ENCODE results near the gene MACROD2. TPM values are rescaled to one million over a fixed set of nuclear protein-coding genes. Genes with fewer than 3 reads are reported as not detected.

Gene MACROD2
- total RNA-seq, 4 donors from 2014 or later, result 1.8 to 4.8 (median 2.9) TPM

- Histone ChIP-seq H3K4me1 (no peaks in the 10 kb centered on the region), H3K27ac (no peak overlapping the region), H3K27me3 (no peaks in the 10 kb centered on the region), H3K36me3 (no peaks in the 10 kb centered on the region), H3K9me3 (no peaks in the 10 kb centered on the region), H3K4me3 (no peak overlapping the region)
- 80 to 91% methylated on average over 1 of the region's 1 CpG for WGBS, 2 donors
- DNase-seq, result no peak
- no peak for TF ChIP-seq POLR2A (IDR thresholded peaks at IDR 0.05)
- TF ChIP-seq CTCF (IDR thresholded peaks at IDR 0.05), result no peak
- intact Hi-C loops (cut with DNase I), result no loop called here
Observed at GRCh38 chr20:15332711-15333160, 1337.4 kb downstream of the MACROD2 start.

- H3K27me3 ChIP-seq, result no peaks in the 10 kb centered on the region
- WGBS, 2 donors, result 83 to 89% methylated on average over 4 of the region's 4 CpGs
- H3K27ac ChIP-seq, result no peak overlapping the region
- no peaks in the 10 kb centered on the region for H3K9me3 ChIP-seq
- no peak for DNase-seq
- intact Hi-C loops (cut with DNase I), result no loop called here
- no peaks in the 10 kb centered on the region for H3K36me3 ChIP-seq
- H3K4me3 ChIP-seq, result no peak overlapping the region
- H3K4me1 ChIP-seq, result no peaks in the 10 kb centered on the region
- TF ChIP-seq CTCF (IDR thresholded peaks at IDR 0.05) (no peak), POLR2A (IDR thresholded peaks at IDR 0.05) (no peak)
Observed at GRCh38 chr20:15333170-15333569, 1337.9 kb downstream of the MACROD2 start.

GRCh38 chr20:15336011-15336410, 1340.7 kb downstream of the MACROD2 start:
- no peaks in the 10 kb centered on the region for H3K36me3 ChIP-seq
- intact Hi-C loops (cut with DNase I), result no loop called here
- H3K27me3 ChIP-seq, result no peaks in the 10 kb centered on the region
- peaks cover 0 to 7% (median 0%) of the 10 kb centered on the region in 3 donors for H3K4me1 ChIP-seq
- no peak for DNase-seq
- no peaks in the 10 kb centered on the region for H3K9me3 ChIP-seq
- H3K27ac ChIP-seq, result no peak overlapping the region
- 50 to 75% methylated on average over 2 of the region's 2 CpGs for WGBS, 2 donors
- H3K4me3 ChIP-seq, result no peak overlapping the region
- TF ChIP-seq POLR2A (IDR thresholded peaks at IDR 0.05) (no peak), CTCF (IDR thresholded peaks at IDR 0.05) (no peak)

DNA sequence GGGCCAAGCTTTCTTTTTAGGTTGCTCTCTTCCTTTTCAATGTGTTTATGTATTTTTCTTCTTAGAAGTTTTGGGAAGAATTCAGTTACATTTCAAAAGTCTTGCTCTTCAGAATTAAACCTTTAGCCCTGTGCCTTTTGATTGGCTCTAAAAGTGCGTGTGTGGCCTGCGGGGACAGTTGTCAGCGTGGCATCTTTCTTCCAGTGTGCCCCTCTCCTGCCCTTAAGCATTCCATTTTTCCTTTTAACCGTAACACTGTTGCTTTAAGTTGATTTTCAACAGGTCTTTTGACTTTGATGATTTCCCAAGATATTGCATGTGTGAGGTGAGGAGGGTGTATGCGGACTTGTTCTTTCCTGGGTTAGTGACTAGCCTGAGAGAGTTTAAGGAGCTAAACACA, 1341.2 kb downstream of the MACROD2 start:
- intact Hi-C loops (cut with DNase I), result no loop called here
- Histone ChIP-seq H3K36me3 (no peaks in the 10 kb centered on the region), H3K4me1 (peaks cover 0 to 7% (median 0%) of the 10 kb centered on the region in 3 donors), H3K9me3 (no peaks in the 10 kb centered on the region), H3K27ac (no peak overlapping the region), H3K27me3 (no peaks in the 10 kb centered on the region), H3K4me3 (no peak overlapping the region)
- 89 to 93% methylated on average over 5 of the region's 5 CpGs for WGBS, 2 donors
- no peak for DNase-seq
- no peak for TF ChIP-seq POLR2A (IDR thresholded peaks at IDR 0.05)
- TF ChIP-seq CTCF (IDR thresholded peaks at IDR 0.05), result no peak

DNA sequence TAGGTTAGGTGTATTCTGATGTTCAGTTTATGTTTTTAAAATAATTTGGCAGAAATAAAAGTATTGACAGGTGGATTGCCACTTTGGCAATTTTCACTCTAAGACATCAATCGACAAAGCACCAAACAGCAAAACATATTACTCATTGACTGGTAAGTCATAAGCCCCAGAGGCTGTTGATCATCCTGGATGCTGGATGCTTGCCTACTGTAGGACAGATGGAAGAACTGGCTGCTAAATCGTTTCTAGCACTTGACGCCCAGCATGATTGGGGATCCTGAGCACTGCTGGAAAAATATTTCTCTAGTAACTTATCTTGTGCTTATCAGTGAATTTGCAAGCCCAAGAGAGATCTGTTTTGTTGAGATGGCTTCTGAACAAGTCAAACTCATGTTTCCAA, 1343.9 kb downstream of the MACROD2 start:
- no peak for TF ChIP-seq POLR2A (IDR thresholded peaks at IDR 0.05)
- no peak for TF ChIP-seq CTCF (IDR thresholded peaks at IDR 0.05)
- Histone ChIP-seq H3K27ac (peak overlapping the region in 1 of 4 donors; percentile 60), H3K4me3 (no peak overlapping the region), H3K36me3 (no peaks in the 10 kb centered on the region), H3K27me3 (no peaks in the 10 kb centered on the region), H3K9me3 (no peaks in the 10 kb centered on the region), H3K4me1 (peaks cover 0 to 7% (median 0%) of the 10 kb centered on the region in 3 donors)
- intact Hi-C loops (cut with DNase I), result no loop called here
- WGBS, 2 donors, result 38 to 44% methylated on average over 3 of the region's 3 CpGs
- DNase-seq, result no peak
